Astrocyte of the spinal cord (primary cell): ENCODE data around the gene ROR1.

Experiments
- DNase-seq: peaks from one replicate; pipeline ENCODE4 v3.0.0; 2011; ENCODE audit warnings: low read depth, low spot score
- H3K4me3 ChIP-seq: 2 replicates; pipeline ENCODE4 v1.5.1; 2011; ENCODE audit warnings: low read depth, mild to moderate bottlenecking, low read length, moderate library complexity
- in situ Hi-C: cut with HindIII; loops from 2 replicates; pipeline ENCODE4 v1.10.0; 2017; ENCODE audit warnings: low sequenced_read_pairs
- TF ChIP-seq, protein P1 (sequence below): IDR thresholded peaks from 2 replicates; pipeline ENCODE4 v1.5.1; 2012; ENCODE audit warnings: low read depth, mild to moderate bottlenecking, low read length, inconsistent platforms

The ROR1 gene

DNA sequence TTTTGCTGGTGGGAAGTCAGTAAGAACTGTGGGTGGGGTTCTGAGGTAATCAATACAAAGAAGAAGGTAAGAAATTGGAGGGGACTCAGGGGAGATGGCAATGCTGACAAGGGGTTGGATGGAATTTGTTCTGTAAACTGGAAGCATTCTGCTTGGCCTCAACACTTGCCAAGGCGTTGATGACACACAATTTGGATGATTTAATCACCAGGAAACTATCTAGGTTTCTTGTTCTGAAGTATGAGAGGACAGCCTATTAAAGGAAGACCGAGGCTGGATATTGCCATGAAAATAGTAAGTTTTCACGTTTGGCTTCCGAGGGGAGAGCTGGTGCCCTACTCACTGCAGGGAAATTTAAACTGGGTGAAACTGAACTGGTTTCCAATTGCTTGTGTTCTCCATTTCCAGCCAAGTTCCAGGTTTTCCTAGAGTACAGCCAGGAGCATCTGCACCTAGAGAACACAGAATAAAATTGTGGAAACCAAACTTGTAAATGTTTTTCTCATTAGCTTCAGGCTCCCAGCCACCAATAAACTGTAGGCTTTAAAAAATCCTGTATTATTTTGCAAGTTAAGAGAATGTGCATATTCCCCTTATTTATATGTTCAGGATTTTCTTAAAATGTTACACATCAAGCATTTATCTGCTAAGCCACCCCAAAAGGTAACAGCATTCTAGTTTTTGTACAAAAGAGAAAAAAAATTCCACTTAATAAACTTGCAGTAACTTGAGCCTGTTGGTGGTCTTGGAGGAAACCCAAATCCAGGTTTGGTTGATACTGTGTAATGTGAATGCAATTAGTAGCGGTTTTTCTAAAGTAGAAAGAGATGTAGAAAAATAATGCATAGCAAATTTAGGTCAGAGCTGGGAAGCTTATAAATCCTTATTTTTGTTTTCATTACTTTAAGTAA lies 53.8 kb downstream of the ROR1 start:
- in situ Hi-C loops = no loop called here
- no peak for DNase-seq
- TF ChIP-seq, protein P1, sequence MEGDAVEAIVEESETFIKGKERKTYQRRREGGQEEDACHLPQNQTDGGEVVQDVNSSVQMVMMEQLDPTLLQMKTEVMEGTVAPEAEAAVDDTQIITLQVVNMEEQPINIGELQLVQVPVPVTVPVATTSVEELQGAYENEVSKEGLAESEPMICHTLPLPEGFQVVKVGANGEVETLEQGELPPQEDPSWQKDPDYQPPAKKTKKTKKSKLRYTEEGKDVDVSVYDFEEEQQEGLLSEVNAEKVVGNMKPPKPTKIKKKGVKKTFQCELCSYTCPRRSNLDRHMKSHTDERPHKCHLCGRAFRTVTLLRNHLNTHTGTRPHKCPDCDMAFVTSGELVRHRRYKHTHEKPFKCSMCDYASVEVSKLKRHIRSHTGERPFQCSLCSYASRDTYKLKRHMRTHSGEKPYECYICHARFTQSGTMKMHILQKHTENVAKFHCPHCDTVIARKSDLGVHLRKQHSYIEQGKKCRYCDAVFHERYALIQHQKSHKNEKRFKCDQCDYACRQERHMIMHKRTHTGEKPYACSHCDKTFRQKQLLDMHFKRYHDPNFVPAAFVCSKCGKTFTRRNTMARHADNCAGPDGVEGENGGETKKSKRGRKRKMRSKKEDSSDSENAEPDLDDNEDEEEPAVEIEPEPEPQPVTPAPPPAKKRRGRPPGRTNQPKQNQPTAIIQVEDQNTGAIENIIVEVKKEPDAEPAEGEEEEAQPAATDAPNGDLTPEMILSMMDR = no peak
- no peak overlapping the region for H3K4me3 ChIP-seq

DNA sequence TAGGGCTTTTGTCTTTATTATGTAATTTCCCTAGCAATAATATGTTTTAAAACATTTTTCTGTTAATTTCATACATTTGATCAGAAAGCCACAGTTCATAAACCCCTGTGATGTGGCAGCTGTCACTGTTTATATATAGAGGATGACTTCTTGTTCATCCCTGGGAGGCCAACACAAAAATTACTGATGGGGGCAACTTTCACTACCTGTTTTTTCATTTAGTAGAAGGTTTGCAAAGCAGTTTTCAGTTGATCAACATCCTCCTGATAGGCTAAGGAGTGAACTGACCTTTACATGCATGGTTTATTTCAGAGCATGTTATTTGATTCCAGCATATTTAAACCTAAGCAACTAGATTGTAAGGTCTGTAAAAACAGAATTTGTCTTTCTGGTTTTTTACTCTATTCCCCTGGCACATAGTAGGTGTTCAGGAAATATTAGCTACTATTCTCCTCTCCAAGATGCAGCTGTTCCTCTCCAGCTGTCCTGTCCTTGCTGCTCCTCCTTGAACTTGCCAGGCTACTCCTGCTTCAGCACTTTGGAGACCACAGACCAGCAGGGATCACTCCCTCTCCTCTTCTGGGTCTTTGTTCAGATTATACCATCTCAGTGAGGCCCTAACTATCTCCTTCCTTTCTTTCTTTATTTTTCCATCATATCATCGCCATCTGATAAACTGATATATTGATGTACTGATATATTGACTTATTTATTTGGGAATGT lies 54.7 kb downstream of the ROR1 start:
- in situ Hi-C loops = no loop called here
- TF ChIP-seq, protein P1 = no peak
- H3K4me3 ChIP-seq = no peak overlapping the region
- DNase-seq = no peak

DNA sequence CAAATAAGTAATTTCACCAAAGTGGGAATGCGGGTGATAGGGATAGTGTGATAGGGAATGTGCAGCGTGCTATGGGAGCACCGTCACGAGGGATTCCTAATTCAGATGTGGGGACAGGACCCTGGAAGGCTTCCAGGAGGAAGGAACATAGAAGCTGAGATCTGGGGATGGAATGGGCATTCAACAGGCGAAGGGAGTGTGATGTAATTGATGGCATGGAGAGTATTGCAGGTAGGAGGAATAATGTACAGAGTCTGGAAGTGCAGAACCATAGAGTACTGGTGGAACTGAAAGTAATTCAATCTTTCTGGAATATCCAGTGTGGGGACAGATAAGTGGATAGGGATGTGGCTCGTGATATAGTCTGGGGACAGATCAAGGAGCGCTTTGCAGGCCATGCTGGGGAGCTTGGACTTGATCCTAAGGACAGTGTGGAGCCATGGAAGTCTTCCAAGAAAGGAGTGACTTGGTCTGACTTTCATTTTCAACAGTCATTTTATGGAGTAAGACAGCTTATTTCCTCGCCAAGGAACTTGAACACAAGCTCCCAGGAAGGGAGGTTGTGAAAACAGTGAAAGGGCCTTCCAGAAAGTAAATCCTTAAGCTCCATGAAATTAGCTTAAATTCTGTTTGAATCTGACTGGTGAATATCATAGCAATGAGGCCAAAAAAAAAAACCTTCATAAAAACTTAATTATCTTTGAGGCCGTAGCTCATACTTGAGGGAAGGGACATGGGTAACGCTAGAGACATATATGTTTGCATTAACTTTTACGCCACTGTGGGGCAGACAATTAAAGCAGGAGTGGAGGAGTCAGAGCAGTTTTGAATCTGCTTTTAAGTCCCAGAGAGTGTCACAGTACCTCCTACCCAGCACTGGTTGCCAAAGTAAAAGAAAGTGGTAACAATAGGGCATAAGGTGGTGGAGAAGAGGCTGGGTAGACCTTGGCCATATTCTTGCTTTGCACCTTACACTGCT lies 55.8 kb downstream of the ROR1 start:
- in situ Hi-C loops = no loop called here
- TF ChIP-seq, protein P1 = no peak
- peak; percentile 45 for DNase-seq
- H3K4me3 ChIP-seq = no peak overlapping the region

- in situ Hi-C loops = no loop called here
- TF ChIP-seq, protein P1 = no peak
- DNase-seq = no peak
- H3K4me3 ChIP-seq = no peak overlapping the region
These were observed 57.6 kb downstream of the ROR1 start for GRCh38 chr1:63831409-63831808.

DNA sequence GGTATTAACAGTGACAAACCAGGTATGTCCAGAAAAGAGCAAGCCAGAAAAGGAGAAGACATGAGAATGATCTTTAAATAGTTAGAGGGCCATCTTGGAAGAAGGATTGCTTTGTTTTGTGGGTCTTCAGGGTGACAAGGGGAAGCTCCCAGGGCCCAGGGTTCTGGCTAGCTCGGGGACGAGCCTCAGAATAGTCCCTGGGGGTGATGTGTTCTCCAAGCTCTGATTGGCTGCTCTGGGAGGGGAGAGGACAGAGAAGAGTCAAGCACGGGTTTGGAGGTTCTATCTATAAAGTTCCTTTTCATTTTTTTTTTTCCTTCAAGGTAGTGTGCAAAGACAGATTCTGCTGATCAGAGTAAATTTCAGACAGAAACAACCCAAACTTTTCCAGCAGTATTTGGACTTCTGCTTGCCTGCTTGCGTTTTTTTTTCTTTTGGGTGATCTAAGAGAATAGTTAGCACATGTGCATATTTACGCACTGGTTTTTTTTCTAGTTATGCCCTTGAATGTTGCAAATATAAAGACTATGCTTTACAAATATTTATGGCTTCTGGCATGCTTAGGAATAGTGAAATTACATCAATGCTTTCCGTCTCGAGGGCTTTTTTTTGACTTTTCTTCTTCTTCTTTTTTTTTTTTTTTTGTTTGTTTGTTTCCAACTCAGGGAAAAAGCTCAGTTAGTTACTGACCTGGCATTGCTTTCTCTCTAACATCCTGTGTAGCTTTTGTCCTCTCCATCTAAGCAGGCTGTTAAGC lies 59.7 kb downstream of the ROR1 start:
- TF ChIP-seq, protein P1 = no peak
- no peak overlapping the region for H3K4me3 ChIP-seq
- in situ Hi-C loops = no loop called here
- no peak for DNase-seq
